Astrocyte of the cerebellum (primary cell): ENCODE results near the gene CT45A3.
"Not testable (repeated sequence)": the region's sequence is repeated elsewhere in the genome, so short reads cannot be mapped to it uniquely, and the experiment has no call there.

Experiments
- DNase-seq: peaks from one replicate; pipeline ENCODE4 v3.0.0-alpha.2; 2011; ENCODE audit warnings: low read depth
- H3K4me3 ChIP-seq: 2 replicates; pipeline ENCODE4 v1.5.1; 2011; ENCODE audit warnings: mild to moderate bottlenecking, low read depth, low read length, moderate library complexity
- in situ Hi-C: cut with HindIII; loops from 2 replicates; pipeline ENCODE4 v1.10.0; 2017; ENCODE audit warnings: low sequenced_read_pairs
- TF ChIP-seq, protein P1 (sequence below): IDR thresholded peaks from 2 replicates; pipeline ENCODE4 v1.5.1; 2012; ENCODE audit warnings: low read length, low read depth, moderate library complexity, mild to moderate bottlenecking; ENCODE audit errors: missing control alignments

The CT45A3 gene, protein sequence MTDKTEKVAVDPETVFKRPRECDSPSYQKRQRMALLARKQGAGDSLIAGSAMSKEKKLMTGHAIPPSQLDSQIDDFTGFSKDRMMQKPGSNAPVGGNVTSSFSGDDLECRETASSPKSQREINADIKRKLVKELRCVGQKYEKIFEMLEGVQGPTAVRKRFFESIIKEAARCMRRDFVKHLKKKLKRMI

DNA sequence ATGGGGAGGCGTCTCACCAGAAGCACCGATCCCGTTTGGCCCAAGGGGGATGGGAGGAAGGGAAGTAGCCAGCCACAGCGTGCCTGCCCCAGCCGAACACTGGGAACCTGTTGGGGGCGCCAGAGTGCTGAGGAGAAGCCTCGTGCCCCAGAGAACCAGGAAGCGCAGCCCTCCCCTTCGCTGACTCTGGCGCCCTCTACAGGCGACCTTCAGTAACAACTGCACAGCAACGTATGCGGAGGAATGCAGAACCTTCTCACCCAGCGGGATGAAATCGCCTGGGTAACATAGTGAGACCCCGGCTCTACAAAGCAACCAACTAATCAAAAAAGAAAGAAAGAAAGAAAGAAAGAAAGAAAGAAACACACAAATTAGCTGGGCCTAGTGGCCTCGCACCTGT lies at the start of gene CT45A3:
TSS of gene CT45A3 (minus strand) at position 101 of the 400 bp plus-strand sequence. CDS start 3,747 bp downstream, outside the sequence.
- H3K4me3 ChIP-seq, DNase-seq, in situ Hi-C loops: not testable (repeated sequence)

DNA sequence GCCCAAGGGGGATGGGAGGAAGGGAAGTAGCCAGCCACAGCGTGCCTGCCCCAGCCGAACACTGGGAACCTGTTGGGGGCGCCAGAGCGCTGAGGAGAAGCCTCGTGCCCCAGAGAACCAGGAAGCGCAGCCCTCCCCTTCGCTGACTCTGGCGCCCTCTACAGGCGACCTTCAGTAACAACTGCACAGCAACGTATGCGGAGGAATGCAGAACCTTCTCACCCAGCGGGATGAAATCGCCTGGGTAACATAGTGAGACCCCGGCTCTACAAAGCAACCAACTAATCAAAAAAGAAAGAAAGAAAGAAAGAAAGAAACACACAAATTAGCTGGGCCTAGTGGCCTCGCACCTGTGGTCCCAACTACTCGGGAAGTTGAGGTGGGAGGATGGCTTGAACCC lies 34.7 kb upstream of the CT45A3 start, which contains the start of gene CT45A6:
TSS of gene CT45A6 (minus strand) at position 101 of the 400 bp plus-strand sequence. CDS start 3,794 bp downstream, outside the sequence.
- DNase-seq, in situ Hi-C loops, H3K4me3 ChIP-seq: not testable (repeated sequence)

DNA sequence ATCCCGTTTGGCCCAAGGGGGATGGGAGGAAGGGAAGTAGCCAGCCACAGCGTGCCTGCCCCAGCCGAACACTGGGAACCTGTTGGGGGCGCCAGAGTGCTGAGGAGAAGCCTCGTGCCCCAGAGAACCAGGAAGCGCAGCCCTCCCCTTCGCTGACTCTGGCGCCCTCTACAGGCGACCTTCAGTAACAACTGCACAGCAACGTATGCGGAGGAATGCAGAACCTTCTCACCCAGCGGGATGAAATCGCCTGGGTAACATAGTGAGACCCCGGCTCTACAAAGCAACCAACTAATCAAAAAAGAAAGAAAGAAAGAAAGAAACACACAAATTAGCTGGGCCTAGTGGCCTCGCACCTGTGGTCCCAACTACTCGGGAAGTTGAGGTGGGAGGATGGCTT lies 17.4 kb upstream of the CT45A3 start, which contains the start of gene CT45A5:
TSS of gene CT45A5 (minus strand) at position 101 of the 400 bp plus-strand sequence. CDS start 3,774 bp downstream, outside the sequence.
- in situ Hi-C loops, DNase-seq: not testable (repeated sequence)

DNA sequence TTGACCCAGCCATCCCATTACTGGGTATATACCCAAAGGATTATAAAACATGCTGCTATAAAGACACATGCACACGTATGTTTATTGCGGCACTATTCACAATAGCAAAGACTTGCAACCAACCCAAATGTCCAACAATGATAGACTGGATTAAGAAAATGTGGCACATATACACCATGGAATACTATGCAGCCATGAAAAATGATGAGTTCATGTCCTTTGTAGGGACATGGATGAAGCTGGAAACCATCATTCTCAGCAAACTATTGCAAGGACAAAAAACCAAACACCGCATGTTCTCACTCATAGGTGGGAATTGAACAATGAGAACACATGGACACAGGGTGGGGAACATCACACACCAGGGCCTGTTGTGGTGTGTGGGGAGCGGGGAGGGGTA lies 23.3 kb downstream of the CT45A3 start:
- H3K4me3 ChIP-seq, DNase-seq, in situ Hi-C loops: not testable (repeated sequence)

More for the DNA sequence above, 17.4 kb upstream of the CT45A3 start, which contains the start of gene CT45A5:
- H3K4me3 ChIP-seq = not testable (repeated sequence)

DNA sequence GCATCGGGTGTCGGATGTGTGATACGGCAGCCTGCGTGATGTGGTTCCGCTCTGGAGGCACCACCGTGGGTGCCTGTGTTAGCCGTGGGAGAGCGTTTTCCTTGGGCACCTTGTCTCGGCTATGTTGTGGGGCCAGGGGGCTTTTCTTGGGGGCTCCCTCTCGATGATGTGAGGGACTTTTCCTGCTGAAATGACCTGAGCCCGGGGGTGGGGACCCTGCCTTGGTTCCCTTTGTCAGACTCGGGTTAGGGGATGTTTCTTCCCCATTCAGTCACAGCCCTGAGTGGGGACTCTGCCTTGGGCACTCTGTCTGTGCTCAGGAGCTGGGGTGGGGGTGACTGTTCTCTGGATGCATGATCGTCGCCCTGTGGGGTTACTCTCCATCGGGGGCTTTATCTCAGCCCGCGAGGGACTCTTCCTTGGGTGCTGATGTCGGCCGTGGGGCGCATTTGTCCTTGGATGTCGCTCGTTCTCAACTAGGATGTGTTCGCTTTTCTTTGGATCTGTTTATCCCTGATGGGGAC lies 26.7 kb downstream of the CT45A3 start:
- no peak for DNase-seq
- in situ Hi-C loops = no loop called here
- no peak overlapping the region for H3K4me3 ChIP-seq
- TF ChIP-seq, protein P1, sequence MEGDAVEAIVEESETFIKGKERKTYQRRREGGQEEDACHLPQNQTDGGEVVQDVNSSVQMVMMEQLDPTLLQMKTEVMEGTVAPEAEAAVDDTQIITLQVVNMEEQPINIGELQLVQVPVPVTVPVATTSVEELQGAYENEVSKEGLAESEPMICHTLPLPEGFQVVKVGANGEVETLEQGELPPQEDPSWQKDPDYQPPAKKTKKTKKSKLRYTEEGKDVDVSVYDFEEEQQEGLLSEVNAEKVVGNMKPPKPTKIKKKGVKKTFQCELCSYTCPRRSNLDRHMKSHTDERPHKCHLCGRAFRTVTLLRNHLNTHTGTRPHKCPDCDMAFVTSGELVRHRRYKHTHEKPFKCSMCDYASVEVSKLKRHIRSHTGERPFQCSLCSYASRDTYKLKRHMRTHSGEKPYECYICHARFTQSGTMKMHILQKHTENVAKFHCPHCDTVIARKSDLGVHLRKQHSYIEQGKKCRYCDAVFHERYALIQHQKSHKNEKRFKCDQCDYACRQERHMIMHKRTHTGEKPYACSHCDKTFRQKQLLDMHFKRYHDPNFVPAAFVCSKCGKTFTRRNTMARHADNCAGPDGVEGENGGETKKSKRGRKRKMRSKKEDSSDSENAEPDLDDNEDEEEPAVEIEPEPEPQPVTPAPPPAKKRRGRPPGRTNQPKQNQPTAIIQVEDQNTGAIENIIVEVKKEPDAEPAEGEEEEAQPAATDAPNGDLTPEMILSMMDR = no peak

DNA sequence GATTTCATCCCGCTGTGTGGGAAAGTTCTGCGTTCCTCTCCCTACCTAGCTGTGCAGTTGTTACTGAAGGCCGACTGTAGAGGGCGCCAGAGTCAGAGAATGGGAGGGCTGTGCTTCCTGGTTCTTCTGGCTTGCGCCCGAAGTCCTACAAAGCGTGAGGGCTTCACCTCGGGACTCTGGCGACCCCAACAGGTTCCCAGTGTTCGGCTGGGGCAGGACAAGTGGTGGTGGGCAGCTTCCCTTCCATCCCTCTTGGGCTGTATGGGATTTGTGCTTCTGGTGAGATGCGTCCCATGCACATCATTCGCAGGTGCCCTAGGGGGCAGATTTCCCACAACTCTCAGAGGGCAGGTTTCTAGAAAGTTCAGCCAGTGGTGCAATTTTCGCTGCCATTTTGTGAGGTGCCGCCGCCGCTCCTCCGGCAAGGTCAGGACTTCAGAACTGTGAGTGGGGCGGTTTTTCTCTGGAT lies 27.3 kb downstream of the CT45A3 start:
- in situ Hi-C loops = no loop called here
- TF ChIP-seq, protein P1 = peak; percentile 25
- H3K4me3 ChIP-seq = no peak overlapping the region
- DNase-seq = no peak

DNA sequence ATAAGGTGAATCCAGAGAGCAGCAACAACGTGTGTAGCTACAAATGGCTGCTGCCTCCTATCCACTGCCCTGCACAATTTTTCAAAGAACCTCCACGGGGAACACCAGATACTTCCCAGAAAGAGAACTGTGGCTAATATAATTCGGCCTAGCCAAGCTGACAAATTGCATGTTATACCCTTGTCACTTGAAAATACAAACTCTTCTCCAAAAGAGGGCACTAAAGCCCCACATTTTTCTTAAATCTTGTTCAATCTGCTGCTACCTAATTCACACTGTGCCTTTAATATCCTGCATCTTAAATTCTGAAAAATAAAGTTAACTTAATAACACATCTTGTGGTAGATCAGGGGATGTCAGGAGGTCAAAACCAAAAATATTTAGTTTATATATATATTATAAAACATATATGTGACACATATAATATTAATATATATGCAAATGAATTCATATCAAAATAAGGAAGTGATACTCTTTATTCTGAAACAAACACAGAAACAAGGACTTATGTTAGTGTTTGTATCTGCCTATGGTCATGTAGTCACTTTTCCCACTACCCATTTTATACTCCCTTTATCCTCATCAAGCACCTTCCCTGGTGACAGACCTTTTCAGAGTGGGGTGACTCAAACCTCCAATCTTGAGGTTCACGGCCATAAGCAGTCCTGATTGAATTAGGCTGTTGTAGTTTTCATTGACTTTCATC lies 30.5 kb downstream of the CT45A3 start:
- TF ChIP-seq, protein P1 = no peak
- in situ Hi-C loops = no loop called here
- no peak for DNase-seq
- no peak overlapping the region for H3K4me3 ChIP-seq

DNA sequence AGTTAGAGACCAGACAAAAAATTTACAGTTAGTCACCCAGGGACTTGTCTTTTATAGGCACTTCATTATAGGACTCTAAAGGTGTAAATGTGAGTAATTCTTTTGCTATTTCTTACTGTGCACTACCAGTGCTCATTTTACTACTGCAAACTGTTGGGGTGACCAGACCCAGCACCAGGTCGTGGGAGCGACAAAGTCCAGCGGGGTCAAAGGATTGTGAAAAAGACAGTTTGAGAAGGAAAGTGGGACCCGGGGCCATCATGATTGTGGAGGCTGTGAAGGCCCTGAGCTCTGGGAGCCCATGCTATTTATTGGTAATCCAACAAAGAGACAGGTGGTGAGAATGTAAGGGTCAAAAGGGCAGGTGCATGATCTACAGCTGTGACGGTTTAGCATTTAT lies 33.3 kb downstream of the CT45A3 start:
- H3K4me3 ChIP-seq, in situ Hi-C loops, DNase-seq: not testable (repeated sequence)

DNA sequence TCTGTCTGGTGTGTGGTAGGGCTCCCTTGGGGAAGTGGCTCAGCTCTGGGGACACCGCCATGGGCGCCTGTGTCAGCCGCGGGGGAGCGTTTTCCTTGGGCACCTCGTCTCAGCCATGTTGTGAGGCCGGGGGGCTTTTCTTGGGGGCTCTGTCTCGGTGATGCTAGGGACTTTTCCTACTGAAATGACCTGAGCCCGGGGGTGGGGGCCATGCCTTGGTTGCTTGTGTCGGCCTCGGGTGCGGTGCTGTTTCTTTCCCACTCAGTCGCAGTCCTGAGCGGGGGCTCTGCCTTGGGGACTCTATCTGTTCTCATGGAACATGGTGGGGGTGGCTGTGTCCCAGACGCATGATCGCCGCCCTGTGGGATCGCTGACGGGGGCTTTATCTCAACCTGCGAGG lies 54.2 kb downstream of the CT45A3 start:
- in situ Hi-C loops = no loop called here
- H3K4me3 ChIP-seq = no peak overlapping the region
- no peak for DNase-seq
- TF ChIP-seq, protein P1 = no peak

DNA sequence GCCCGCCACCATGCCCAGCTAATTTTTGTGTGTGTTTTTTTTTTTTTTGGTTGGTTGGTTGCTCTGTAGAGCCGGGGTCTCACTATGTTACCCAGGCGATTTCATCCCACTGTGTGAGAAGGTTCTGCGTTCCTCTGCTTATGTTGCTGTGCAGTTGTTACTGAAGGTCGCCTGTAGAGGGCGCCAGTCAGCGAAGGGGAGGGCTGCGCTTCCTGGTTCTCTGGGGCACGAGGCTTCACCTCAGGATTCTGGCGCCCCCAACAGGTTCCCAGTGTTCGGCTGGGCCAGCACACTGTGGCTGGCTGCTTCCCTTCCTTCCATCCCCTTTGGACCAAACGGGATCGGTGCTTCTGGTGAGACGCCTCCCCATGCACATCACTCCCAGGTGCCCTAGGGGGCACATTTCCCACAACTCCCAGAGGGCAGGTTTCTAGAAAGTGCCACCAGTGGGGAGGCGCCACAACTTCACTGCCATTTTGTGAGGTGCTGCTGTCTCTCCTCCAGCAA lies 54.8 kb downstream of the CT45A3 start, which contains the start of gene CT45A1:
TSS of gene CT45A1 (plus strand) at position 457 of the 507 bp plus-strand sequence. CDS start 5,302 bp downstream, outside the sequence.
- in situ Hi-C loops, DNase-seq: not testable (repeated sequence)

More for the DNA sequence above, 54.8 kb downstream of the CT45A3 start, which contains the start of gene CT45A1:
- not testable (repeated sequence) for H3K4me3 ChIP-seq
